Natural killer cell (primary cell): ENCODE results near the gene C16orf87. TPM values are rescaled to one million over a fixed set of nuclear protein-coding genes. Genes with fewer than 3 reads are reported as not detected.
A peak's percentile ranks its signal among the peaks of the same experiment; 100 is the strongest.

Experiments used
- ATAC-seq, 3 donors: fragments of 150-1000 bp in 2 of 3; fragments of 200-7000 bp in 1 of 3; cut with Tn5 transposase; 1 replicate in 1 of 3; 2 replicates in 2 of 3; pipeline ENCODE4 v1.10.0; 2021; ENCODE audit warnings: mild to moderate bottlenecking in 2 of 3, moderate library complexity in 2 of 3
- DNase-seq, 2 donors: peaks; one replicate each; pipeline versions ENCODE4 v3.0.0 to v3.0.0-alpha.2; 2013 to 2021; ENCODE audit warnings: mixed read lengths in 1 of 2
- H3K27ac ChIP-seq: one replicate; pipeline ENCODE4 v1.5.1; 2013; ENCODE audit warnings: mild to moderate bottlenecking, low read length
- H3K27me3 ChIP-seq: one replicate; pipeline ENCODE4 v1.6.1; 2013; ENCODE audit warnings: low read length; ENCODE audit not compliant: control insufficient read depth, insufficient read depth
- H3K36me3 ChIP-seq: one replicate; pipeline ENCODE4 v1.6.1; 2013; ENCODE audit warnings: low read length; ENCODE audit not compliant: control insufficient read depth, insufficient read depth
- H3K4me1 ChIP-seq: one replicate; pipeline ENCODE4 v1.6.1; 2013; ENCODE audit warnings: low read length; ENCODE audit not compliant: control insufficient read depth, insufficient read depth
- H3K4me3 ChIP-seq: one replicate; pipeline ENCODE4 v1.5.1; 2013; ENCODE audit warnings: low read length
- H3K9me3 ChIP-seq: one replicate; pipeline ENCODE4 v1.6.1; 2013; ENCODE audit warnings: low read length; ENCODE audit not compliant: control insufficient read depth, insufficient read depth
- H3K27ac Mint-ChIP-seq, 2 donors: one replicate each; pipeline ENCODE4 v1.8.0; 2022; ENCODE audit warnings: mild to moderate bottlenecking in 2 of 2, mixed read lengths in 2 of 2, moderate library complexity in 1 of 2
- H3K27me3 Mint-ChIP-seq, 2 donors: one replicate each; pipeline ENCODE4 v1.8.0; 2022; ENCODE audit warnings: low read depth in 2 of 2, mixed read lengths in 2 of 2
- H3K36me3 Mint-ChIP-seq: one replicate; pipeline ENCODE4 v1.8.0; 2022; ENCODE audit warnings: mixed read lengths
- H3K4me1 Mint-ChIP-seq, 2 donors: one replicate each; pipeline ENCODE4 v1.8.0; 2022; ENCODE audit warnings: mixed read lengths in 2 of 2
- H3K4me3 Mint-ChIP-seq: one replicate; pipeline ENCODE4 v1.8.0; 2022; ENCODE audit warnings: mild to moderate bottlenecking, moderate library complexity, mixed read lengths
- H3K9me3 Mint-ChIP-seq, 2 donors: one replicate each; pipeline ENCODE4 v1.8.0; 2022; ENCODE audit warnings: mixed read lengths in 2 of 2
- WGBS: methylation state at CpG from one replicate; pipeline ENCODE4 v1.1.7; 2013; ENCODE audit warnings: missing lambda C conversion rate; ENCODE audit not compliant: insufficient coverage; 5-methylcytosine and 5-hydroxymethylcytosine counted together
- intact Hi-C: fragments of 100-400 bp; cut with micrococcal nuclease; formaldehyde crosslinking; loops from one replicate; pipeline ENCODE4 v1.14.2; 2022
- total RNA-seq, 4 donors: library from RNA; stranded (reverse); fragments of 120-200 nt in 1 of 4; gene quantifications; one replicate each; pipeline versions ENCODE4 v1.2.3 to v1.2.4, GENCODE V29; 2013 to 2022
- TF ChIP-seq, protein P1 (sequence below): fragments of 200-600 bp; IDR thresholded peaks from one replicate; pipeline ENCODE4 v1.8.0; 2022; ENCODE audit warnings: antibody characterized with exemption

The C16orf87 gene
- total RNA-seq, 3 donors from 2014 or later (not counting 1 experiment from before 2014, with no cell fraction given): 18.3 to 23.0 (median 18.8) TPM

DNA sequence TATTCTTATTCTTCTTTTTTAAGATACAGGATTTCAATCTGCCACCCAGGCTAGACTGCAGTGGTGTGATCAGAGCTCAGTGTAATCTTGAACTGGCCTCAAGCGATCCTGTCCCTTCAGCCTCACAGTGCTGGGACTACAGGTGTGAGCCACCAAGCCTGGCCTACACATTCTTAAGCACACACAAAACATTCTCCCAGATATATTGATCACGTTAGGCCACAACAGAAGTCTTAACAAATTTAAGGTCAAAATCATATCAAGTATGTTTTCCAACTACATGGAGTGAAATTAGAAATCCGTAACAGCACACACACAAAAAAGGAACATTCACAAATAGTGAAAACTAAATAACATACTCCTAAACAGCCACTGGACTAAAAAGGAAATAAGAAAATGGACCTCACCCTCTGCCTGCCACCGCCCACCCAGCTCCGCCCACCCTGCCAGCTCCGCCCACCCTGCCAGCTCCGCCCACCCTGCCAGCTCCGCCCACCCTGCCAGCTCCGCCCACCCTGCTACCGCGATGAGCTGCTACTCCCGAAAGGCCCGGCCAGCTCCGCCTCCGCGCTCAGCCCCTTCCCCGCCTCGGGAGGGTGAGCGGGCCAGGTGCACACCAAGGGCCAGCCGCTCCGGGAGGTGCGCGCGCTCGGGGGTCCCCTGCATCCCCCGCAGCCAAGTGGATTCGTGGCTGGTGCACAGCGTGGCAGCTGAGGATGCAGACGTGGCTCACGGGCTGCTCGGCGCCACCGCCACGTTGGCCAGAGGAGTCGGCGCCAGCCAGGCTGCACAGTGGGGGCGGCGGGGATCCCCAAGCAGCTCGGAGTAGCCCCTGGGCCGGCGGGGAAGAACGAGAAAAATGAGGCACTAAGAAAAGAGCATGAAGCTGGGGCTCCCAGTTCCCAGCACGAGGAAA lies 41.2 kb downstream of the C16orf87 start:
- H3K4me3 Mint-ChIP-seq: peak overlapping the region; percentile 81
- peaks cover 0 to 8% of the 10 kb centered on the region in 2 donors for H3K9me3 Mint-ChIP-seq
- peak; percentile 98 to 99 (median 98) for ATAC-seq
- 7% methylated on average over 38 of the region's 43 CpGs for WGBS
- peaks cover 9% of the 10 kb centered on the region for H3K4me1 ChIP-seq
- H3K27ac ChIP-seq: no peak overlapping the region
- TF ChIP-seq, protein P1, sequence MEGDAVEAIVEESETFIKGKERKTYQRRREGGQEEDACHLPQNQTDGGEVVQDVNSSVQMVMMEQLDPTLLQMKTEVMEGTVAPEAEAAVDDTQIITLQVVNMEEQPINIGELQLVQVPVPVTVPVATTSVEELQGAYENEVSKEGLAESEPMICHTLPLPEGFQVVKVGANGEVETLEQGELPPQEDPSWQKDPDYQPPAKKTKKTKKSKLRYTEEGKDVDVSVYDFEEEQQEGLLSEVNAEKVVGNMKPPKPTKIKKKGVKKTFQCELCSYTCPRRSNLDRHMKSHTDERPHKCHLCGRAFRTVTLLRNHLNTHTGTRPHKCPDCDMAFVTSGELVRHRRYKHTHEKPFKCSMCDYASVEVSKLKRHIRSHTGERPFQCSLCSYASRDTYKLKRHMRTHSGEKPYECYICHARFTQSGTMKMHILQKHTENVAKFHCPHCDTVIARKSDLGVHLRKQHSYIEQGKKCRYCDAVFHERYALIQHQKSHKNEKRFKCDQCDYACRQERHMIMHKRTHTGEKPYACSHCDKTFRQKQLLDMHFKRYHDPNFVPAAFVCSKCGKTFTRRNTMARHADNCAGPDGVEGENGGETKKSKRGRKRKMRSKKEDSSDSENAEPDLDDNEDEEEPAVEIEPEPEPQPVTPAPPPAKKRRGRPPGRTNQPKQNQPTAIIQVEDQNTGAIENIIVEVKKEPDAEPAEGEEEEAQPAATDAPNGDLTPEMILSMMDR: no peak
- H3K9me3 ChIP-seq: no peaks in the 10 kb centered on the region
- DNase-seq: peak; percentile 74 to 84
- peak overlapping the region in 1 of 2 donors; percentile 75 for H3K27ac Mint-ChIP-seq
- intact Hi-C loops: loop anchor here (1.0 kb wide), 2 partner anchors 42 to 100 kb away; partner anchors contain the start of genes C16orf87, ORC6 and VPS35
- H3K36me3 ChIP-seq: no peaks in the 10 kb centered on the region
- H3K4me1 Mint-ChIP-seq: peaks cover 12 to 18% of the 10 kb centered on the region in 2 donors
- peaks cover 10% of the 10 kb centered on the region for H3K36me3 Mint-ChIP-seq
- H3K4me3 ChIP-seq: peak overlapping the region; percentile 55
- no peaks in the 10 kb centered on the region for H3K27me3 ChIP-seq
- H3K27me3 Mint-ChIP-seq: no peaks in the 10 kb centered on the region

DNA sequence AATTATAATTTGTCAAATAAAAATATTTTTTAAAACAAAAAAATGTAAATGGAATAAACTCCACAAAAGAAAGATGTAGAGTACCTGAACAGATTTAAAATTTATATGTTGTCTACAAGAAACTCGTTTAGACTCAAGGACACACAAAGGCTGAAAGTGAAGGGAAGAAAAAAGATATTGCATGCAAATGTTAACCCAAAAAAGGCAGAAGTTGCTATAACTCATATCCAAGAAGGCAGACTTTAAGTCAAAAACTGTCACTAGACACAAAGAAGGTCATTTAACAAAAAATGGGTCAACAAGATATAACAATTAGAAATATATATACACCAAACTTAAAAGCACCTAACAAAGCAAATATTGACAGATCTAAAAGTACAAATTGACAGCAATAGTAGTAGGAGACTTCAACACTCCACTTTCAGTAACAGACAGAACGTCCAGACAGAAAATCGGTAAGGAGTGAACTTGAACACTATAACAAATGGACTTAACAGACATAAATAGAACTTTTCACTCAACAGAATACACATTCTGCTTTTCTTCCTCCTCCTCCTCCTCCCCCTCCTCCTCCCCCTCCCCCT lies 42.0 kb downstream of the C16orf87 start:
- Histone ChIP-seq H3K36me3 (no peaks in the 10 kb centered on the region), H3K9me3 (no peaks in the 10 kb centered on the region), H3K4me3 (no peak overlapping the region), H3K27ac (no peak overlapping the region), H3K4me1 (peaks cover 9% of the 10 kb centered on the region), H3K27me3 (no peaks in the 10 kb centered on the region)
- H3K4me3 Mint-ChIP-seq: peak overlapping the region; percentile 43
- no peaks in the 10 kb centered on the region for H3K27me3 Mint-ChIP-seq
- H3K9me3 Mint-ChIP-seq: peaks cover 0 to 8% of the 10 kb centered on the region in 2 donors
- DNase-seq (peak in 1 of 2 donors; percentile 18), ATAC-seq (no peak)
- intact Hi-C loops: loop anchor here (1.0 kb wide), 1 partner anchor 100 kb away; the partner anchor contains the start of genes ORC6 and VPS35
- peaks cover 7% of the 10 kb centered on the region for H3K36me3 Mint-ChIP-seq
- TF ChIP-seq, protein P1: no peak
- WGBS: 67% methylated on average over 3 of the region's 3 CpGs
- peak overlapping the region in 1 of 2 donors; percentile 75 for H3K27ac Mint-ChIP-seq
- H3K4me1 Mint-ChIP-seq: peaks cover 12 to 18% of the 10 kb centered on the region in 2 donors

DNA sequence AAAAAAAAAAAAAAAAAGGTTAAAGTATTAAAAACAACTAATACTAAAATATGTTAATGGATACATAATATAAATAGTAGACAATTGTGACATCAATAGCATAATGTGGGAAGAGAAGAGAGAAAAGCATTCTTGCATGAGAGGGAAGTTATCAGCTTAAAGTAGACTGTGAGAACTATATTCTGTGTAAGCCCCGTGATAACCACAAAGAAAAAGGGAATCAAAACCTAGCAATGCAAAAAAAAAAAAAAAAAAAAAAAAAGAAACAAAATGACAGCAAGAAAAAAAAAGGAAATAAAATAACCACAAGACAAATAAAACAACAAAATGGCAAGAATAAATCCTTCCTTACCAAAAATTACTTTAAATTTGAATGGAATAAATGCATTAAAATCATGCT lies 43.1 kb downstream of the C16orf87 start:
- H3K36me3 ChIP-seq: no peaks in the 10 kb centered on the region
- H3K27me3 ChIP-seq: no peaks in the 10 kb centered on the region
- peak overlapping the region; percentile 33 for H3K27ac ChIP-seq
- peaks cover 0 to 4% of the 10 kb centered on the region in 2 donors for H3K9me3 Mint-ChIP-seq
- ATAC-seq (no peak), DNase-seq (peak in 1 of 2 donors; percentile 11)
- no CpG with 5 or more reads among the region's 1 CpG for WGBS
- peaks cover 9% of the 10 kb centered on the region for H3K4me1 ChIP-seq
- no peaks in the 10 kb centered on the region for H3K9me3 ChIP-seq
- peaks cover 7% of the 10 kb centered on the region for H3K36me3 Mint-ChIP-seq
- intact Hi-C loops: no loop called here
- TF ChIP-seq, protein P1: no peak
- no peak overlapping the region for H3K4me3 ChIP-seq
- peaks cover 12 to 18% of the 10 kb centered on the region in 2 donors for H3K4me1 Mint-ChIP-seq
- no peak overlapping the region for H3K4me3 Mint-ChIP-seq
- no peak overlapping the region for H3K27ac Mint-ChIP-seq
- H3K27me3 Mint-ChIP-seq: peaks cover 0 to 7% of the 10 kb centered on the region in 2 donors
